Ovary (tissue), 9 donors: ENCODE measurements around the gene EPHA7. TPM values are rescaled to one million over a fixed set of nuclear protein-coding genes. Genes with fewer than 3 reads are reported as not detected.

ENCODE experiments used
- DNase-seq, 5 donors: peaks; one replicate each; pipeline ENCODE4 v3.0.0-alpha.2; 2019 to 2020
- H3K27ac ChIP-seq, 2 donors: fragments of 200-600 bp; one replicate each; pipeline versions ENCODE4 v1.5.1 to v1.8.0; 2019 to 2022
- H3K27me3 ChIP-seq: fragments of 200-600 bp; one replicate; pipeline ENCODE4 v1.8.0; 2022
- H3K36me3 ChIP-seq: fragments of 200-600 bp; sonication (generic); one replicate; pipeline ENCODE4 v1.5.1; 2019
- H3K4me1 ChIP-seq: one replicate; pipeline ENCODE4 v1.8.1; 2013; ENCODE audit warnings: mild to moderate bottlenecking, moderate library complexity; ENCODE audit not compliant: insufficient read depth
- H3K4me3 ChIP-seq: fragments of 200-600 bp; sonication (generic); one replicate; pipeline ENCODE4 v1.5.1; 2017
- H3K9me3 ChIP-seq, 2 donors: fragments of 200-600 bp in 1 of 2; sonication (generic) in 1 of 2; one replicate each; pipeline versions ENCODE4 v1.5.1 to v1.8.1; 2013 to 2019; ENCODE audit warnings: mild to moderate bottlenecking in 1 of 2, moderate library complexity in 1 of 2
- EP300 ChIP-seq: sonication (generic); formaldehyde crosslinking; IDR thresholded peaks from one replicate; pipeline ENCODE4 v1.6.1; 2017; ENCODE audit warnings: antibody characterized with exemption
- POLR2A ChIP-seq: fragments of 450-650 bp; IDR thresholded peaks from one replicate; pipeline ENCODE4 v1.6.1; 2017; ENCODE audit warnings: antibody characterized with exemption, mild to moderate bottlenecking, moderate library complexity
- WGBS, 3 donors: extraction: QIAGEN DNeasy Blood & Tissue Kit in 1 of 3; methylation state at CpG; one replicate each; pipeline versions ENCODE4 v1.1.5 to v1.1.7; 2013 to 2017; 5-methylcytosine and 5-hydroxymethylcytosine counted together
- intact Hi-C, 4 donors: fragments of 100-400 bp; cut with DNase I; formaldehyde crosslinking; loops; one replicate each; pipeline versions ENCODE4 v1.11.0 to v1.15.1; 2022 to 2023
- polyA plus RNA-seq, 2 donors: library from polyadenylated mRNA; stranded (reverse); fragments of 200-250 nt in 1 of 2; fragments of 350-450 nt in 1 of 2; fragmentation: Illumina TruSeq in 1 of 2; extraction: RNeasy Lipid Tissue Mini Kit (QIAGEN cat#74804) in 1 of 2; gene quantifications; one replicate each; pipeline ENCODE4 v1.2.3, GENCODE V29; 2013 to 2014
- total RNA-seq, 7 donors: library from RNA; depleted of rRNA in 2 of 7; stranded (reverse); fragments of >200 nt in 2 of 7; fragmentation: NEBNext Ultra II Directional in 3 of 7; extraction: Animal tissue kit (Norgen Biotek cat#: 25700) in 3 of 7; gene quantifications; one replicate each; pipeline versions ENCODE4 v1.1.0 to v1.2.4, GENCODE V29; 2016 to 2023
- TF ChIP-seq, protein P1 (sequence below), 3 donors: fragments of 450-650 bp in 2 of 3; fragments of 200-600 bp in 1 of 3; IDR thresholded peaks; one replicate each; pipeline versions ENCODE4 v1.5.1 to v1.8.0; 2016 to 2022; ENCODE audit warnings: antibody characterized with exemption in 3 of 3, mild to moderate bottlenecking in 1 of 3
- donor health status: DM: no; HTN: no; CAD: no; lungs with moderate emphysema.
- donor health status: DM: no; HTN: no; CAD: no.
- donor health status: Bipolar disorder and iron deficiency.
- donor health status: DM: yes; HTN: yes; CAD: no.
- donor health status: DM: no; HTN: no; CAD: no.
- donor health status: DM: yes; HTN: yes; CAD: no.

Gene EPHA7
- total and polyA plus RNA-seq, 9 donors, result 0.64 to 3.0 (median 1.5) TPM

DNA sequence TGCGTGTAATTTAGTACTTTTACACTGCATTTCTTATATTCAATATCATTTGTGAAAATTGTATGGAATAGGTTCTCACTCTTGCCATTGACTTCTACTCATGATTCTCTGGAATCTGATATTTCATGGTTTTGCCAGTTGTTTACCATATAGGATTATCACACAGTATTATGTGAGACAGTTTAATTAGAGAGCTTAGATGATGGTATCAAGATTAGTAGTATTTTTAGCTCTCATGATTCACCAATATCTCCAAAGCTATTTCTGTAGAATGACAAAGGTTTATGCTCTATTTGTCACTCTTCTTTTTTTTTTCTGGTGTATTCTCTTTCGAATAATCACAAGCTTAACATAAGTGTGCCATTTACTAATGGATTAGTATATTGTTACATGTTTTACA is 45.9 kb downstream of the EPHA7 start:
- no peaks in the 10 kb centered on the region for H3K36me3 ChIP-seq
- TF ChIP-seq EP300 (no peak), POLR2A (no peak)
- TF ChIP-seq, protein P1, sequence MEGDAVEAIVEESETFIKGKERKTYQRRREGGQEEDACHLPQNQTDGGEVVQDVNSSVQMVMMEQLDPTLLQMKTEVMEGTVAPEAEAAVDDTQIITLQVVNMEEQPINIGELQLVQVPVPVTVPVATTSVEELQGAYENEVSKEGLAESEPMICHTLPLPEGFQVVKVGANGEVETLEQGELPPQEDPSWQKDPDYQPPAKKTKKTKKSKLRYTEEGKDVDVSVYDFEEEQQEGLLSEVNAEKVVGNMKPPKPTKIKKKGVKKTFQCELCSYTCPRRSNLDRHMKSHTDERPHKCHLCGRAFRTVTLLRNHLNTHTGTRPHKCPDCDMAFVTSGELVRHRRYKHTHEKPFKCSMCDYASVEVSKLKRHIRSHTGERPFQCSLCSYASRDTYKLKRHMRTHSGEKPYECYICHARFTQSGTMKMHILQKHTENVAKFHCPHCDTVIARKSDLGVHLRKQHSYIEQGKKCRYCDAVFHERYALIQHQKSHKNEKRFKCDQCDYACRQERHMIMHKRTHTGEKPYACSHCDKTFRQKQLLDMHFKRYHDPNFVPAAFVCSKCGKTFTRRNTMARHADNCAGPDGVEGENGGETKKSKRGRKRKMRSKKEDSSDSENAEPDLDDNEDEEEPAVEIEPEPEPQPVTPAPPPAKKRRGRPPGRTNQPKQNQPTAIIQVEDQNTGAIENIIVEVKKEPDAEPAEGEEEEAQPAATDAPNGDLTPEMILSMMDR (IDR thresholded peaks at IDR 0.05), result no peak
- 94 to 96% (median 95%) methylated on average over 2 of the region's 2 CpGs for WGBS, 3 donors
- DNase-seq, result no peak
- no peaks in the 10 kb centered on the region for H3K9me3 ChIP-seq
- no peaks in the 10 kb centered on the region for H3K27me3 ChIP-seq
- no peak overlapping the region for H3K4me3 ChIP-seq
- no peaks in the 10 kb centered on the region for H3K4me1 ChIP-seq
- intact Hi-C loops, result no loop called here
- H3K27ac ChIP-seq, result no peak overlapping the region

DNA sequence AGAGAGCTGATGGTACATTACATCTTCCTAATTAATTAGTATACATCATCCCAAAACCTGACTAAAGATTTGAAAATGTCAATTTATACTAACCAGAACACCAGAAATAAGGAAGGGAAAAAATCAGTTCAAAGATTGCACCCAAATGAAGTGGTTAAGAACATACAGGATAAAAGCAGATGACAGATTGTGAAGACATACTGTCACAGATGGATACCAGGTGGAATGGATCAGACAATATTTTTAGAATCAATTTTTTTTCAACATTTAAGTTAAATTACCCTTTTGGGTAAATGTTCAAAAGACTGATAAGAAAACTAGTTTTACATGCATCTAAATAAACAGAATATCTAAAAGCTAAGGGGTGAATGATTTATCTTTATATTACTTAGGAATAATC is 47.6 kb downstream of the EPHA7 start:
- intact Hi-C loops, result no loop called here
- no peaks in the 10 kb centered on the region for H3K4me1 ChIP-seq
- H3K27ac ChIP-seq, result no peak overlapping the region
- TF ChIP-seq EP300 (no peak), POLR2A (no peak)
- TF ChIP-seq, protein P1 (IDR thresholded peaks at IDR 0.05), result no peak
- no peaks in the 10 kb centered on the region for H3K9me3 ChIP-seq
- no peak overlapping the region for H3K4me3 ChIP-seq
- H3K36me3 ChIP-seq, result no peaks in the 10 kb centered on the region
- no peaks in the 10 kb centered on the region for H3K27me3 ChIP-seq
- no peak for DNase-seq

DNA sequence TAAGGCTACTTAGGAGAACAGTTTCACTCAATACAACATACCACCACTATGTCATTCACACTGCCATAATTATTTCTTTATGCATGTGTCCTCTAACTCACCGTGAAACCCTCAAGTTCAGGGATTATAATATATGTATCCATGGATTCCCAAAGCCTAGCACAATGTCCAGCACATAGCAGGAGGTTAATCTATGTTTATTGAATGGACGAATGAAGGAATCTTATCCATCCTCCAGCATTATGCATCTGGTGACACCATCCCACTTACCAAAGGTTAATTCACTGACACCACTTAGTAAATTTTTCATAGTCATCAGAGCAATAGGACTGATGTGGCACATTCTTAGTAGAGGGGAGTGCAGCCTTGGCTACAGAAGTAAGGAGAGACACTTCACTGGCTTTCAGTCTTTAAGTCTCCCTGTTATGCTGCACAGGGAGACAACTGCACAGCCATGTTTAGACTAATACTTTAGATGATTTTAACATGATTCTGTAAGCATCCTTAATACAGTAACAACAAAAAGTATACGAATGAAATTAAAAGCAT is 49.7 kb downstream of the EPHA7 start:
- 78 to 88% (median 78%) methylated on average over 3 of the region's 3 CpGs for WGBS, 3 donors
- intact Hi-C loops, result no loop called here
- TF ChIP-seq, protein P1 (IDR thresholded peaks at IDR 0.05), result no peak
- TF ChIP-seq EP300 (no peak), POLR2A (no peak)
- no peaks in the 10 kb centered on the region for H3K4me1 ChIP-seq
- DNase-seq, result no peak
- H3K27ac ChIP-seq, result no peak overlapping the region
- no peaks in the 10 kb centered on the region for H3K27me3 ChIP-seq
- no peak overlapping the region for H3K4me3 ChIP-seq
- no peaks in the 10 kb centered on the region for H3K36me3 ChIP-seq
- H3K9me3 ChIP-seq, result no peaks in the 10 kb centered on the region

DNA sequence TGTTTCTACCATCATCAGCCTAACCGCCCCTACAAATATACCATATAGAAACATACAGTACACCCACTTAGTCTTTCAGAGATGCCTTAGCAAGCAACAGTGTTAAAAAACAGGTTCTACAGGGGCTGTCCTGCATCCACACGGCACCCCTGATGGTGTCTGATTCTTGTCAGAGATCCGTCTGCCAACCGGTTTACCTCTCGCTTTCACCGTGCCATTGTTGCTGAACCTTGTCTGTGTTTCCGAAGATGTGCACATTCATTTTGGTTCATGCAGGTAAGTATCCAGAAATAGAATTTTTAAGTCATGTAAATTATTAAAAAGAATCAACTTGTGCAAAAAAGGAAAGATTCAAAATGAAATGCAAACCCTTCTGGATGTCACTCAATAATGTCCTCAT is 52.9 kb downstream of the EPHA7 start:
- 95 to 97% (median 95%) methylated on average over 7 of the region's 7 CpGs for WGBS, 3 donors
- Histone ChIP-seq H3K9me3 (no peaks in the 10 kb centered on the region), H3K4me3 (no peak overlapping the region), H3K4me1 (no peaks in the 10 kb centered on the region), H3K27ac (no peak overlapping the region), H3K27me3 (no peaks in the 10 kb centered on the region), H3K36me3 (no peaks in the 10 kb centered on the region)
- no peak for DNase-seq
- intact Hi-C loops, result no loop called here
- TF ChIP-seq, protein P1 (IDR thresholded peaks at IDR 0.05), result no peak
- TF ChIP-seq POLR2A (no peak), EP300 (no peak)
